Measurements from ENCODE around the gene CDK11A. TPM values are rescaled to one million over a fixed set of nuclear protein-coding genes. Genes with fewer than 3 reads are reported as not detected.
"Not testable (repeated sequence)": the region's sequence is repeated elsewhere in the genome, so short reads cannot be mapped to it uniquely, and the experiment has no call there.

CDK11A gene
- total RNA-seq, 1 donor from 2014 or later = 10.3 TPM

- H3K4me3 ChIP-seq (ENCODE audit: low read depth, low read length) = no peak overlapping the region
- TF ChIP-seq, protein P1, sequence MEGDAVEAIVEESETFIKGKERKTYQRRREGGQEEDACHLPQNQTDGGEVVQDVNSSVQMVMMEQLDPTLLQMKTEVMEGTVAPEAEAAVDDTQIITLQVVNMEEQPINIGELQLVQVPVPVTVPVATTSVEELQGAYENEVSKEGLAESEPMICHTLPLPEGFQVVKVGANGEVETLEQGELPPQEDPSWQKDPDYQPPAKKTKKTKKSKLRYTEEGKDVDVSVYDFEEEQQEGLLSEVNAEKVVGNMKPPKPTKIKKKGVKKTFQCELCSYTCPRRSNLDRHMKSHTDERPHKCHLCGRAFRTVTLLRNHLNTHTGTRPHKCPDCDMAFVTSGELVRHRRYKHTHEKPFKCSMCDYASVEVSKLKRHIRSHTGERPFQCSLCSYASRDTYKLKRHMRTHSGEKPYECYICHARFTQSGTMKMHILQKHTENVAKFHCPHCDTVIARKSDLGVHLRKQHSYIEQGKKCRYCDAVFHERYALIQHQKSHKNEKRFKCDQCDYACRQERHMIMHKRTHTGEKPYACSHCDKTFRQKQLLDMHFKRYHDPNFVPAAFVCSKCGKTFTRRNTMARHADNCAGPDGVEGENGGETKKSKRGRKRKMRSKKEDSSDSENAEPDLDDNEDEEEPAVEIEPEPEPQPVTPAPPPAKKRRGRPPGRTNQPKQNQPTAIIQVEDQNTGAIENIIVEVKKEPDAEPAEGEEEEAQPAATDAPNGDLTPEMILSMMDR (conservative IDR thresholded peaks at IDR 0.05; ENCODE audit: low read depth, low read length) = no peak
- no peak for DNase-seq (ENCODE audit: low read depth)
Observed at GRCh38 chr1:1669468-1670440, 54.4 kb downstream of the CDK11A start.

GRCh38 chr1:1666526-1666925 is 57.6 kb downstream of the CDK11A start:
- TF ChIP-seq, protein P1 (conservative IDR thresholded peaks at IDR 0.05; ENCODE audit: low read depth, low read length) = no peak

DNA sequence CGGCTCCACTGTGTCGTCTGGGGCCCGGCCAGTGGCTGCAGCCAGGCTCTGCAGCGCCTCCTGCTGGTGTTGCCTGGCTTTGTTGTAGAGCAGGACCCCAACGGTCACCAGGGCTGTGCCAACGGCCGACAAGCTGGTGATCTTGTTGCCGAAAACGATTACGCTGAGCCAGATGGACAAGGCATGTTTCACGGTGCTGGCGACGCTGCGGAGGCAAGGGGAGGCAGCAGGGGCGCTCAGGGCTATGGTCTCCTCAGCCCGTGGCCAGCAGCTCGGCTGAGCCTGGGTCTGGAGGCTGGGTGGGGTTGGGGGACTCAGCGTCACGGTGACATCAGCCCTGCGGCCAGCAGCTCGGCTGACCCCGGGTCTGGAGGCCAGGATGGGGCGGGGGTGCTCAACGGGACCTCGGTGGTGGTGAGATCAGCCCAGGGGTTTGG is 58.3 kb downstream of the CDK11A start:
- no peak for DNase-seq (ENCODE audit: low read depth)
- H3K4me3 ChIP-seq (ENCODE audit: low read depth, low read length) = no peak overlapping the region
- TF ChIP-seq, protein P1 (conservative IDR thresholded peaks at IDR 0.05; ENCODE audit: low read depth, low read length) = peak; percentile 53

More at GRCh38 chr1:1666526-1666925, 57.6 kb downstream of the CDK11A start:
- no peak overlapping the region for H3K4me3 ChIP-seq (ENCODE audit: low read depth, low read length)
- no peak for DNase-seq (ENCODE audit: low read depth)

DNA sequence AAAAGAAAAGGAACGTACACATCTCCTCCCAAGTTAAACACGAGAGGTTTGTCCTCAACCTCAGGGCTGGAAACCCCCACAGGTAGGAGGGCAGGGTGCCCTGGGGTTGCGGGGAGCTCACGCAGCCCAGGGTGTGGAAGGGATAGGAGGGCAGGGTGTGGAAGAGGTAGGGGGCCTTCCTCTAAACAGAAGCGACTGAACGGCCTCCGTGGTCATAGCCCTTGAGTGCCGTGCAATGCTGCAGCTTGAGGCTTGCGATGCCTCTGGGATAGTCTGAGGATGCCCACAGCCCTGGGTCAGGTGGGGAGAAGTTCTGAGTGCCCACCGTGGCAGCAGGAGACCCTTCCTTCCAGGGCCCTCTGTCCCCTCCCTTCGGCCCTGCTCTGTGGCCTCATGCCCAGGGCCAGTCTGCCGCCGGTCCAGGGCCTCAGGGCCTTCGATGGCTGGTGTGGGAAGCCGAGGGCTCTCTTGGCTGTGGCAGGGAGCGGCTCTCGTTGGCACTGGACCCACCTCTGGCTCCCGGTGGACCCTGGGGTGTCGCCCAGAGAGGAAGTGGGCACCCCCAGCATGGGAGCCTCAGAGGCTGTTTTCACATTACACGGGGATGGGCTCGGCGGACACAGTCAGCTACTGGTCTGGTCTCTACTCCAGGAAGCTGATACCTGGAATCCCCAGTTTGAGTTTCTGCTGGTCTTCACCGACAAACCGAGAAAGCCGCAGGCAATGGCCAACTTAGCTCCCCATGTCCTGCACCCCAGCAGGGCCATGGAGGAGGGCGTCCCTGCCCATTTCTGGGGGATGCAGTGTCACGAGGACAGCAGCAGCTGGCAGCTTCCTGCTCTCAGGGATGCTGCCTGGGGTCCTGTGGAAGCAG is 59.0 kb downstream of the CDK11A start:
- TF ChIP-seq, protein P1 (conservative IDR thresholded peaks at IDR 0.05; ENCODE audit: low read depth, low read length) = no peak
- H3K4me3 ChIP-seq (ENCODE audit: low read depth, low read length) = no peak overlapping the region
- no peak for DNase-seq (ENCODE audit: low read depth)

DNA sequence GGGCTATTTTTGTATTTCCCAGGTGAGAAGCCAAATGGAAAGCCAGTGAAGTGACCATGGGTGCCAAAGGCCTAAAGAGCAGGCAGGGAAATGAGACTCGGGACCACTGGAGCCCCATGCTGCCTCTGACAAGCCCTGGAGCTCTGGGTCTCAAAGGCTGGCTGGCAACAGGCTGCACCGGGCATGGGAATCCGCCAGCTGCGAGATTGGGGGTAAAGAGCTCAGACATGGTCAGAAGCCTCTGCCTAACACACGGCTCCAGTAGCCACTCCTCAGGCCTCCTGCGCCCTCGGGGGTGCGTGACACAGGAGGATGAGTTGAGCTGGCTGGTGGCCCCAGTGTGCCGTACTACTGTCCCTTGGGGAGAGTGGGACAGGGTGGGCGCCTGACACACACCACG is 59.8 kb downstream of the CDK11A start:
- DNase-seq (ENCODE audit: low read depth); H3K4me3 ChIP-seq (ENCODE audit: low read depth, low read length): not testable (repeated sequence)

GRCh38 chr1:1662830-1663560 is 61.2 kb downstream of the CDK11A start:
- H3K4me3 ChIP-seq (ENCODE audit: low read depth, low read length); DNase-seq (ENCODE audit: low read depth): not testable (repeated sequence)

DNA sequence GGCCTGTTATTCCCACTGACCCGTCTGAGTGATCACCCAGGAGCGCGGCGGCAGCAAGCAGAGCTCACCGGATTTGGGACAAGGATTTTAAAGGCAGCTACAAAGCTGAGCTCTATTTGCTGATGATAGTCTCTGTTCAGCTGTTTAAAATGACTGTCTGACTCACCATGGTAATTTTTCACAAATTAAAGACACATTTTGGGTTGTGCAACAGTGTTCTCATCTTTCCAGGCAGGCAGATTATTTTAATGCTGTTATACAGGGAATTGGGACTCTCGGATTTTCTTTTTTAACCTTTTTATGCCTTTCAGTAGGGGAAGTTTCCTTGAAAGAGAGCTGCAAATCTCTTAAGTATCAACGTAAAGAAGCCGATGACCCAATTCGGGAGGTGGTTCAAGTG is 61.8 kb downstream of the CDK11A start:
- DNase-seq (ENCODE audit: low read depth); H3K4me3 ChIP-seq (ENCODE audit: low read depth, low read length): not testable (repeated sequence)

Measured in epithelial cell of proximal tubule (primary cell).